Caco-2 (cell line): ENCODE measurements around the gene CD247. TPM values are rescaled to one million over a fixed set of nuclear protein-coding genes. Genes with fewer than 3 reads are reported as not detected.

ENCODE experiments used
- BruUV-seq: library from RNA; stranded (reverse); fragments of 400-500 nt; replicated peaks from 2 replicates; lab custom pipeline; 2021; lab: Mats Ljungman, UMichigan
- CTCF ChIA-PET: fragments of 300-600 bp; sonication (Branson Sonifier 250); formaldehyde crosslinking; loops from one replicate; lab custom pipeline; 2022; ENCODE audit warnings: antibody characterized with exemption; lab: Charles Lee
- POLR2A ChIA-PET: fragments of 300-600 bp; sonication (Branson Sonifier 250); formaldehyde crosslinking; loops from one replicate; lab custom pipeline; 2022; ENCODE audit warnings: antibody characterized with exemption; lab: Charles Lee
- DNase-seq, 2 experiments: peaks; one replicate each; pipeline versions ENCODE4 v3.0.0 to v3.0.0-alpha.2; 2020 to 2022
- H3K27me3 ChIP-seq: replicated peaks from 2 replicates; pipeline ENCODE4 v1.6.0; 2011; ENCODE audit warnings: low read length; ENCODE audit not compliant: control insufficient read depth, insufficient read depth
- H3K36me3 ChIP-seq: 2 replicates; pipeline ENCODE4 v1.5.1; 2011; ENCODE audit warnings: low read length; ENCODE audit not compliant: control insufficient read depth, insufficient read depth
- H3K4me1 ChIP-seq: fragments of 250-450 bp; sonication (Bioruptor Pico); 2 replicates; pipeline ENCODE4 v1.5.1; 2020; ENCODE audit warnings: mild to moderate bottlenecking
- H3K4me3 ChIP-seq: 2 replicates; pipeline ENCODE4 v1.5.1; 2011; ENCODE audit warnings: low read depth, mild to moderate bottlenecking, control low read depth, low read length
- H3K9me3 ChIP-seq: fragments of 250-450 bp; sonication (Bioruptor Pico); 2 replicates; pipeline ENCODE4 v1.5.1; 2020; ENCODE audit warnings: mild to moderate bottlenecking, moderate library complexity
- H3K27ac Mint-ChIP-seq: one replicate; pipeline ENCODE4 v1.8.0; 2022; ENCODE audit warnings: mixed read lengths; ENCODE audit not compliant: unreplicated experiment
- H3K27me3 Mint-ChIP-seq: one replicate; pipeline ENCODE4 v1.8.0; 2022; ENCODE audit warnings: mixed read lengths; ENCODE audit not compliant: insufficient read depth, unreplicated experiment
- H3K36me3 Mint-ChIP-seq: one replicate; pipeline ENCODE4 v1.8.0; 2022; ENCODE audit warnings: mild to moderate bottlenecking, mixed read lengths; ENCODE audit not compliant: insufficient read depth, unreplicated experiment
- H3K4me1 Mint-ChIP-seq: one replicate; pipeline ENCODE4 v1.8.0; 2022; ENCODE audit warnings: low read depth, mixed read lengths; ENCODE audit not compliant: unreplicated experiment
- H3K4me3 Mint-ChIP-seq: one replicate; pipeline ENCODE4 v1.8.0; 2022; ENCODE audit warnings: mild to moderate bottlenecking, moderate library complexity, mixed read lengths; ENCODE audit not compliant: unreplicated experiment
- H3K9me3 Mint-ChIP-seq: one replicate; pipeline ENCODE4 v1.8.0; 2022; ENCODE audit warnings: mixed read lengths; ENCODE audit not compliant: unreplicated experiment
- intact Hi-C: fragments of 100-400 bp; cut with micrococcal nuclease; formaldehyde crosslinking; loops from one replicate; pipeline ENCODE4 v1.10.0; 2022; ENCODE audit not compliant: unreplicated experiment
- total RNA-seq: library from RNA; stranded (reverse); gene quantifications from 2 replicates; pipeline ENCODE4 v1.2.3, GENCODE V29; 2022
- TF ChIP-seq, protein P1 (sequence below), 2 experiments: fragments of 200-600 bp in 1 of 2; IDR thresholded peaks; 1 replicate in 1 of 2; 2 replicates in 1 of 2; pipeline versions ENCODE4 v1.5.1 to v1.8.0; 2011 to 2022; ENCODE audit warnings: antibody characterized with exemption in 1 of 2, control low read depth in 1 of 2, inconsistent platforms in 1 of 2, low read depth in 1 of 2, low read length in 1 of 2, mild to moderate bottlenecking in 1 of 2, moderate library complexity in 1 of 2; ENCODE audit not compliant: insufficient read depth in 1 of 2, severe bottlenecking in 1 of 2, unreplicated experiment in 1 of 2

Gene CD247
- total RNA-seq, 1 experiment from 2014 or later, result not detected

DNA sequence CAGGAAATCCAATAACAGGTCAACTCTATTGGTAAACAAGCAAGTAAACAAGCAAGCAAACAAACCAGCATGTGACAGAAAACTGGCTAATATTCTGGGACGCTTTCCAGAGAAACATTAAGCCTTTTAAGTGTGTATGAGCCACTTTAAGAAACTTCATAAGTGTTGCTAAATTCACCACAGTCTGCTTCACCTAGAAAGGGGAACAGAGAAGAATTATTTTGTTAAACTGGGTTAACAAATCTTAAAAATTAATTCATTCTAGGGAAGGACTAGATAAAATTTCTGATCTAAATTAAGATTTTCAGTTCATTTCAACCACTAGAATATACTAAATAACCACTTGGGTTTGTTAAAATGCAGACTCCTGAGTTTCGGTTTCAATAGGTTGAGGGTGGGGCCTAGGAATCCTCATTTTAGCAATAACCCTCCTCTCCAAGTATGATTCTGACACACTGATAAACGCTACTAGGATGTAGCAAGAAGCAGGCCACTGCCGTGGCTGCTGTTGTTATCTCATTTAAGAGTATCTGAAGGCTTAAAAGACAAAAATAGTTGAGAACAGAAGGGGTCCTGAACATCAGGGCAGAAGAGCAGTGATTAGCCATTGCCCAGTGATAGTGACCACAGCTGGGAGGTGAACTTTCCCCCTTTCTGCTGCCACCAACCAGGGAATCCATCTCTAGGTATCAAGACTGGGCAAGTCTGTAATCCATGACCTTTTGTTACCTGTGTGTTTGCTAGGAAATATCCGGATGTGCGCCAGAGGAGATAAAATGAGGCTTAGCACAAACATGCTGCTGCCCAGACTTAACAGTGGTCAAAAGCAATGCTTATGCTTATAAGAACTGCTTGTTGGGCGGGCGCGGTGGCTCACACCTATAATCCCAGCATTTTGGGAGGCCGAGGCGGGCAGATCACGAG, 24.0 kb upstream of the CD247 start:
- intact Hi-C loops, result no loop called here
- TF ChIP-seq, protein P1, sequence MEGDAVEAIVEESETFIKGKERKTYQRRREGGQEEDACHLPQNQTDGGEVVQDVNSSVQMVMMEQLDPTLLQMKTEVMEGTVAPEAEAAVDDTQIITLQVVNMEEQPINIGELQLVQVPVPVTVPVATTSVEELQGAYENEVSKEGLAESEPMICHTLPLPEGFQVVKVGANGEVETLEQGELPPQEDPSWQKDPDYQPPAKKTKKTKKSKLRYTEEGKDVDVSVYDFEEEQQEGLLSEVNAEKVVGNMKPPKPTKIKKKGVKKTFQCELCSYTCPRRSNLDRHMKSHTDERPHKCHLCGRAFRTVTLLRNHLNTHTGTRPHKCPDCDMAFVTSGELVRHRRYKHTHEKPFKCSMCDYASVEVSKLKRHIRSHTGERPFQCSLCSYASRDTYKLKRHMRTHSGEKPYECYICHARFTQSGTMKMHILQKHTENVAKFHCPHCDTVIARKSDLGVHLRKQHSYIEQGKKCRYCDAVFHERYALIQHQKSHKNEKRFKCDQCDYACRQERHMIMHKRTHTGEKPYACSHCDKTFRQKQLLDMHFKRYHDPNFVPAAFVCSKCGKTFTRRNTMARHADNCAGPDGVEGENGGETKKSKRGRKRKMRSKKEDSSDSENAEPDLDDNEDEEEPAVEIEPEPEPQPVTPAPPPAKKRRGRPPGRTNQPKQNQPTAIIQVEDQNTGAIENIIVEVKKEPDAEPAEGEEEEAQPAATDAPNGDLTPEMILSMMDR (IDR thresholded peaks at IDR 0.05; ENCODE audit: insufficient read depth in 1 of 2, low read depth in 1 of 2, low read length in 1 of 2, severe bottlenecking in 1 of 2, unreplicated experiment in 1 of 2), result no peak
- no TSS peak for BruUV-seq
- no peak overlapping the region for H3K27ac Mint-ChIP-seq
- H3K4me3 Mint-ChIP-seq, result no peak overlapping the region
- Histone ChIP-seq H3K4me1 (peaks cover 4% of the 10 kb centered on the region; the same call in 1 of the 2 replicates), H3K9me3 (no peaks in the 10 kb centered on the region), H3K27me3 (no peaks in the 10 kb centered on the region), H3K4me3 (no peak overlapping the region), H3K36me3 (no peaks in the 10 kb centered on the region; the same call in none of the 2 replicates)
- ChIA-PET POLR2A (no interaction called here), CTCF (interaction anchor here (1.5 kb wide), 1 partner anchor 11 kb away, joined by 3 read pairs; the partner anchor contains the start of gene CREG1)
- DNase-seq, result no peak
- H3K27me3 Mint-ChIP-seq, result no peaks in the 10 kb centered on the region
- H3K4me1 Mint-ChIP-seq, result peaks cover 10% of the 10 kb centered on the region
- no peaks in the 10 kb centered on the region for H3K9me3 Mint-ChIP-seq
- peaks cover 23% of the 10 kb centered on the region for H3K36me3 Mint-ChIP-seq

DNA sequence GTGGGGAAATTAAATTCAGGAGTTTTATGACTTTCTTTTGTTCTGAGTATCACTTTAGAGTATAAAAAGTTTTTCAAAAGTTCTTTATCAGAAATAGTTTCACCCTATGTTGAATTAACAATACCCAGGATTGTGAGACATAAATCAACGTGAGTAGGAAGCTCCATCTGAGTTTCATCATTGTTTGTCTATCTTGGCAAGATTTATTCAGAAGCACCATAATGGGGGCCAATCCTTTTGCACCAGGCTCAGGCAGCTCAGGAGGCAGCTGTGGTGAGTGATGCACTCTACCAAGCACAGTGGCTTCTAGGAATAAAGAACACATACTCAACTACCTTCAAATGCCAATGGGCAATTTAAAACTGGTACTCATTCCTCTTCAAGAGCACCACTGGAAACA, 23.3 kb upstream of the CD247 start:
- peaks cover 18% of the 10 kb centered on the region for H3K36me3 Mint-ChIP-seq
- no peak overlapping the region for H3K4me3 Mint-ChIP-seq
- H3K4me3 ChIP-seq, result no peak overlapping the region
- intact Hi-C loops, result no loop called here
- H3K27me3 ChIP-seq, result no peaks in the 10 kb centered on the region
- ChIA-PET POLR2A (no interaction called here), CTCF (interaction anchor here (1.5 kb wide), 1 partner anchor 12 kb away, joined by 3 read pairs; the partner anchor contains the start of gene CREG1)
- H3K9me3 Mint-ChIP-seq, result no peaks in the 10 kb centered on the region
- peaks cover 4% of the 10 kb centered on the region; the same call in 1 of the 2 replicates for H3K4me1 ChIP-seq
- H3K4me1 Mint-ChIP-seq, result peaks cover 10% of the 10 kb centered on the region
- no peak for DNase-seq
- no peaks in the 10 kb centered on the region; the same call in none of the 2 replicates for H3K36me3 ChIP-seq
- no peak overlapping the region for H3K27ac Mint-ChIP-seq
- no TSS peak for BruUV-seq
- H3K9me3 ChIP-seq, result no peaks in the 10 kb centered on the region
- TF ChIP-seq, protein P1 (IDR thresholded peaks at IDR 0.05; ENCODE audit: insufficient read depth in 1 of 2, low read depth in 1 of 2, low read length in 1 of 2, severe bottlenecking in 1 of 2, unreplicated experiment in 1 of 2), result no peak
- no peaks in the 10 kb centered on the region for H3K27me3 Mint-ChIP-seq

- Histone ChIP-seq H3K4me3 (no peak overlapping the region), H3K9me3 (no peaks in the 10 kb centered on the region), H3K27me3 (no peaks in the 10 kb centered on the region), H3K36me3 (no peaks in the 10 kb centered on the region; the same call in none of the 2 replicates), H3K4me1 (peaks cover 4% of the 10 kb centered on the region; the same call in 1 of the 2 replicates)
- ChIA-PET POLR2A (no interaction called here), CTCF (interaction anchor here (1.5 kb wide), 1 partner anchor 13 kb away, joined by 3 read pairs; the partner anchor contains the start of gene CREG1)
- Mint-ChIP-seq H3K27me3 (no peaks in the 10 kb centered on the region), H3K4me1 (peaks cover 10% of the 10 kb centered on the region), H3K36me3 (peaks cover 13% of the 10 kb centered on the region), H3K9me3 (no peaks in the 10 kb centered on the region), H3K27ac (no peak overlapping the region), H3K4me3 (no peak overlapping the region)
- TF ChIP-seq, protein P1 (IDR thresholded peaks at IDR 0.05; ENCODE audit: insufficient read depth in 1 of 2, low read depth in 1 of 2, low read length in 1 of 2, severe bottlenecking in 1 of 2, unreplicated experiment in 1 of 2), result no peak
- intact Hi-C loops, result no loop called here
- BruUV-seq, result TSS peak; percentile 68
- no peak for DNase-seq
These were observed 22.7 kb upstream of the CD247 start for GRCh38 chr1:167541003-167541402.
